GM23338 (cell line): Measurements from ENCODE around the gene CCDC63.

Experiments used
- CREB1 ChIP-seq: fragments of 250-450 bp; sonication (Bioruptor Pico); IDR thresholded peaks from 2 replicates; pipeline ENCODE4 v1.5.0; 2020; ENCODE audit warnings: low read depth, mild to moderate bottlenecking, moderate library complexity
- CTCF ChIP-seq, 2 experiments: fragments of 200-600 bp in 1 of 2; sonication (generic) in 1 of 2; conservative IDR thresholded peaks; 2 replicates each; pipeline versions ENCODE4 v1.5.1 to v1.6.1; 2016 to 2017; ENCODE audit warnings: antibody characterized with exemption in 2 of 2, low read depth in 2 of 2, mild to moderate bottlenecking in 2 of 2, moderate library complexity in 1 of 2
- REST ChIP-seq: IDR thresholded peaks from one replicate; pipeline ENCODE4 v1.6.1; 2018; ENCODE audit warnings: antibody characterized with exemption; ENCODE audit not compliant: unreplicated experiment
- ZNF462 ChIP-seq: fragments of 250-450 bp; sonication (Bioruptor Pico); IDR thresholded peaks from 2 replicates; pipeline ENCODE4 v1.5.0; 2020; ENCODE audit warnings: mild to moderate bottlenecking, moderate library complexity

GRCh38 chr12:110836291-110836690, 10.5 kb upstream of the CCDC63 start:
- TF ChIP-seq ZNF462 (CRISPR knock-in tag): no peak
- TF ChIP-seq CTCF (conservative IDR thresholded peaks at IDR 0.05; ENCODE audit: low read depth in 2 of 2): no peak
- no peak for TF ChIP-seq CREB1 (CRISPR knock-in tag)
- TF ChIP-seq REST: no peak
